Measurements from ENCODE around the gene NACC1. TPM values are rescaled to one million over a fixed set of nuclear protein-coding genes. Genes with fewer than 3 reads are reported as not detected.
A peak's percentile ranks its signal among the peaks of the same experiment; 100 is the strongest.

Gene NACC1
- total and polyA plus RNA-seq, 2 of the 13 experiments (the other 11 are each of a cell fraction or from before 2014, with no cell fraction given) = 31.8 to 42.3 TPM

DNA sequence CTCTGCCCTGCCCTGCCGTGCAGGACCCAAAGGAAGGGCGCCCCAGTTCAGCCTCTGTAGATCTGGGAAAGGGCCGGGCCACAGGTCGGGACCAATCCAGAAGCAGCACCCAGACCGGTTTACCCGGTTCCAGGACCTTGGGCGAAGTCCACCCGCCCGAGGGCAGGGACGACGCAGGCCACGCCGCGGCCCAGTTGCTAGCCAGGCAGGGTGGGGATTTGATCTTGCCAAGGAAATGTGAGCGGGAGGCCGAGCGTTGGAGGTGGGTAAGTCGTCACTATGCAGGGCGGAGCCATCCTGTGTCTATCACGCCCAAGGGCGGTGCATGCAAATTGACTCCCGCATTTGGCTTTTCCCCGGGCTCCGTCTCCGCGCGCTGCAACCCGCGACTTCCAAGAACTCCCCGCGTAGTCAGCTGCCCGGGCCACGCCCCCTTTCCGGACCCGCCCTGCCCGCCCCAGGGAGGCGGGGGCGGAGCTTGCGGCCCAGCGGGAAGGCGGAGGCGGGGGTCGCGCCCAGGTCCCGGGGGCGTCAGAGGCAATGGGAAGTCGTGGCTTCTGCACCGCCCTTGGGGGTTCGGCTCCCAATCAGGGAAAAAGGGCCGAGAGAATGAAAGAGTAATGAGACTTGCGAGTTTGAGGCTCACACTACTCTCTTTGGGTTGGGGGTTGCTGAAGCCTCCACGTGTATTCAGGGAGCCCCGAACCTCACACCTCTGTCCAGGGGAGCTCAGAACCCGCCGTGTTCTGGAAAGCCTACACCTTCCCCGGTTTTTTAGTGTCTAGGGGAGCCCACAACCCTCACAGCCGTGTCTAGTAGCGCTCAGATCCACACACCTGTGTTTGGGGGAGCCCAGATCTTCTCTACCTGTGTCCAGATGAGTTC is 44.9 kb downstream of the NACC1 start (continued):
- TF ChIP-seq, protein P1, sequence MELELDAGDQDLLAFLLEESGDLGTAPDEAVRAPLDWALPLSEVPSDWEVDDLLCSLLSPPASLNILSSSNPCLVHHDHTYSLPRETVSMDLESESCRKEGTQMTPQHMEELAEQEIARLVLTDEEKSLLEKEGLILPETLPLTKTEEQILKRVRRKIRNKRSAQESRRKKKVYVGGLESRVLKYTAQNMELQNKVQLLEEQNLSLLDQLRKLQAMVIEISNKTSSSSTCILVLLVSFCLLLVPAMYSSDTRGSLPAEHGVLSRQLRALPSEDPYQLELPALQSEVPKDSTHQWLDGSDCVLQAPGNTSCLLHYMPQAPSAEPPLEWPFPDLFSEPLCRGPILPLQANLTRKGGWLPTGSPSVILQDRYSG (CRISPR knock-in tag; IDR thresholded peaks at IDR 0.05) = no peak
- TF ChIP-seq KDM6A (CRISPR knock-in tag; IDR thresholded peaks at IDR 0.05; ENCODE audit: low read depth) = peak; percentile 68; the same call in 1 of the 2 replicates
- TF ChIP-seq, protein P2, sequence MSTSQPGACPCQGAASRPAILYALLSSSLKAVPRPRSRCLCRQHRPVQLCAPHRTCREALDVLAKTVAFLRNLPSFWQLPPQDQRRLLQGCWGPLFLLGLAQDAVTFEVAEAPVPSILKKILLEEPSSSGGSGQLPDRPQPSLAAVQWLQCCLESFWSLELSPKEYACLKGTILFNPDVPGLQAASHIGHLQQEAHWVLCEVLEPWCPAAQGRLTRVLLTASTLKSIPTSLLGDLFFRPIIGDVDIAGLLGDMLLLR (CRISPR knock-in tag; IDR thresholded peaks at IDR 0.05) = peak; percentile 50; the same call in 1 of the 2 replicates
- TF ChIP-seq NFKB2 (CRISPR knock-in tag; IDR thresholded peaks at IDR 0.05; ENCODE audit: borderline replicate concordance) = peak; percentile 86
- TF ChIP-seq, protein P3, sequence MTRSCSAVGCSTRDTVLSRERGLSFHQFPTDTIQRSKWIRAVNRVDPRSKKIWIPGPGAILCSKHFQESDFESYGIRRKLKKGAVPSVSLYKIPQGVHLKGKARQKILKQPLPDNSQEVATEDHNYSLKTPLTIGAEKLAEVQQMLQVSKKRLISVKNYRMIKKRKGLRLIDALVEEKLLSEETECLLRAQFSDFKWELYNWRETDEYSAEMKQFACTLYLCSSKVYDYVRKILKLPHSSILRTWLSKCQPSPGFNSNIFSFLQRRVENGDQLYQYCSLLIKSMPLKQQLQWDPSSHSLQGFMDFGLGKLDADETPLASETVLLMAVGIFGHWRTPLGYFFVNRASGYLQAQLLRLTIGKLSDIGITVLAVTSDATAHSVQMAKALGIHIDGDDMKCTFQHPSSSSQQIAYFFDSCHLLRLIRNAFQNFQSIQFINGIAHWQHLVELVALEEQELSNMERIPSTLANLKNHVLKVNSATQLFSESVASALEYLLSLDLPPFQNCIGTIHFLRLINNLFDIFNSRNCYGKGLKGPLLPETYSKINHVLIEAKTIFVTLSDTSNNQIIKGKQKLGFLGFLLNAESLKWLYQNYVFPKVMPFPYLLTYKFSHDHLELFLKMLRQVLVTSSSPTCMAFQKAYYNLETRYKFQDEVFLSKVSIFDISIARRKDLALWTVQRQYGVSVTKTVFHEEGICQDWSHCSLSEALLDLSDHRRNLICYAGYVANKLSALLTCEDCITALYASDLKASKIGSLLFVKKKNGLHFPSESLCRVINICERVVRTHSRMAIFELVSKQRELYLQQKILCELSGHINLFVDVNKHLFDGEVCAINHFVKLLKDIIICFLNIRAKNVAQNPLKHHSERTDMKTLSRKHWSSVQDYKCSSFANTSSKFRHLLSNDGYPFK (CRISPR knock-in tag; IDR thresholded peaks at IDR 0.05; ENCODE audit: borderline replicate concordance) = peak; percentile 73; the same call in 1 of the 2 replicates
- TF ChIP-seq, protein P4, sequence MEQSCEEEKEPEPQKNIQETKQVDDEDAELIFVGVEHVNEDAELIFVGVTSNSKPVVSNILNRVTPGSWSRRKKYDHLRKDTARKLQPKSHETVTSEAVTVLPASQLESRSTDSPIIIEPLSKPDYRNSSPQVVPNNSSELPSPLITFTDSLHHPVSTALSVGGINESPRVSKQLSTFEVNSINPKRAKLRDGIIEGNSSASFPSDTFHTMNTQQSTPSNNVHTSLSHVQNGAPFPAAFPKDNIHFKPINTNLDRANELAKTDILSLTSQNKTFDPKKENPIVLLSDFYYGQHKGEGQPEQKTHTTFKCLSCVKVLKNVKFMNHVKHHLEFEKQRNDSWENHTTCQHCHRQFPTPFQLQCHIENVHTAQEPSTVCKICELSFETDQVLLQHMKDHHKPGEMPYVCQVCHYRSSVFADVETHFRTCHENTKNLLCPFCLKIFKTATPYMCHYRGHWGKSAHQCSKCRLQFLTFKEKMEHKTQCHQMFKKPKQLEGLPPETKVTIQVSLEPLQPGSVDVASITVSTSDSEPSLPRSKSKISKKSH (CRISPR knock-in tag; IDR thresholded peaks at IDR 0.05; ENCODE audit: borderline replicate concordance) = no peak
- TF ChIP-seq ZNF772 (CRISPR knock-in tag; IDR thresholded peaks at IDR 0.05) = peak; percentile 89
- peak; percentile 68 for TF ChIP-seq AGO1 (IDR thresholded peaks at IDR 0.05; ENCODE audit: low read depth, low read length, poor library complexity, severe bottlenecking)
- 0 out of 2 replicates have a peak, but pooled peaks have one; percentile 39 for TF ChIP-seq ELF4 (CRISPR knock-in tag; IDR thresholded peaks at IDR 0.05; ENCODE audit: borderline replicate concordance)
- TF ChIP-seq, protein P5, sequence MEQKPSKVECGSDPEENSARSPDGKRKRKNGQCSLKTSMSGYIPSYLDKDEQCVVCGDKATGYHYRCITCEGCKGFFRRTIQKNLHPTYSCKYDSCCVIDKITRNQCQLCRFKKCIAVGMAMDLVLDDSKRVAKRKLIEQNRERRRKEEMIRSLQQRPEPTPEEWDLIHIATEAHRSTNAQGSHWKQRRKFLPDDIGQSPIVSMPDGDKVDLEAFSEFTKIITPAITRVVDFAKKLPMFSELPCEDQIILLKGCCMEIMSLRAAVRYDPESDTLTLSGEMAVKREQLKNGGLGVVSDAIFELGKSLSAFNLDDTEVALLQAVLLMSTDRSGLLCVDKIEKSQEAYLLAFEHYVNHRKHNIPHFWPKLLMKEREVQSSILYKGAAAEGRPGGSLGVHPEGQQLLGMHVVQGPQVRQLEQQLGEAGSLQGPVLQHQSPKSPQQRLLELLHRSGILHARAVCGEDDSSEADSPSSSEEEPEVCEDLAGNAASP (CRISPR knock-in tag; IDR thresholded peaks at IDR 0.05; ENCODE audit: borderline replicate concordance) = 0 out of 2 replicates have a peak, but pooled peaks have one; percentile 72
- TF ChIP-seq RARA (CRISPR knock-in tag; IDR thresholded peaks at IDR 0.05) = peak; percentile 55
- peak; percentile 33; the same call in 1 of the 2 replicates for TF ChIP-seq DPF2 (CRISPR knock-in tag; IDR thresholded peaks at IDR 0.05; ENCODE audit: borderline replicate concordance, low read depth)
- TF ChIP-seq HDAC6 (IDR thresholded peaks at IDR 0.05; ENCODE audit: low read depth, low read length) = no peak
- 0 out of 2 replicates have a peak, but pooled peaks have one; percentile 24 for TF ChIP-seq ZNF263 (CRISPR knock-in tag; IDR thresholded peaks at IDR 0.05)
- peak; percentile 71 for TF ChIP-seq KMT2A (CRISPR knock-in tag; IDR thresholded peaks at IDR 0.05)
- TF ChIP-seq MED8 (CRISPR knock-in tag; IDR thresholded peaks at IDR 0.05; ENCODE audit: insufficient replicate concordance) = peak; percentile 82
- TF ChIP-seq, protein P6, sequence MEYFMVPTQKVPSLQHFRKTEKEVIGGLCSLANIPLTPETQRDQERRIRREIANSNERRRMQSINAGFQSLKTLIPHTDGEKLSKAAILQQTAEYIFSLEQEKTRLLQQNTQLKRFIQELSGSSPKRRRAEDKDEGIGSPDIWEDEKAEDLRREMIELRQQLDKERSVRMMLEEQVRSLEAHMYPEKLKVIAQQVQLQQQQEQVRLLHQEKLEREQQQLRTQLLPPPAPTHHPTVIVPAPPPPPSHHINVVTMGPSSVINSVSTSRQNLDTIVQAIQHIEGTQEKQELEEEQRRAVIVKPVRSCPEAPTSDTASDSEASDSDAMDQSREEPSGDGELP (IDR thresholded peaks at IDR 0.05; ENCODE audit: borderline replicate concordance, low read depth) = peak; percentile 89; the same call in 1 of the 2 replicates
- TF ChIP-seq ZNF34 (CRISPR knock-in tag; IDR thresholded peaks at IDR 0.05; ENCODE audit: borderline replicate concordance) = peak; percentile 13; the same call in 1 of the 2 replicates
- TF ChIP-seq GATAD2A (CRISPR knock-in tag; IDR thresholded peaks at IDR 0.05) = peak; percentile 88

Data from HepG2 (cell line).